Fibroblast of lung (primary cell): ENCODE data around the gene TECR.

ENCODE experiments used
- CTCF ChIP-seq, 2 donors: IDR thresholded peaks in 1 of 2; conservative IDR thresholded peaks in 1 of 2; 1 replicate in 1 of 2; 2 replicates in 1 of 2; pipeline ENCODE4 v1.5.1; 2011 to 2012; ENCODE audit warnings: low read length in 2 of 2, control low read depth in 1 of 2, inconsistent platforms in 1 of 2, low read depth in 1 of 2, mild to moderate bottlenecking in 1 of 2
- EZH2 ChIP-seq: IDR thresholded peaks from 2 replicates; pipeline ENCODE4 v1.5.1; 2012; ENCODE audit warnings: low read length, control low read depth, mild to moderate bottlenecking; ENCODE audit errors: missing control alignments

GRCh38 chr19:14606627-14607026 is 77.2 kb downstream of the TECR start:
- TF ChIP-seq CTCF (conservative IDR thresholded peaks at IDR 0.05 in 1 of 2, IDR thresholded peaks at IDR 0.05 in 1 of 2; ENCODE audit: low read depth in 1 of 2, low read length in 2 of 2) (no peak), EZH2 (no peak)
